Urinary bladder (tissue), 4 donors: Measurements from ENCODE around the gene COL4A3. TPM values are rescaled to one million over a fixed set of nuclear protein-coding genes. Genes with fewer than 3 reads are reported as not detected.

Source experiments
- DNase-seq: peaks from one replicate; pipeline ENCODE4 v3.0.0-alpha.2; 2015; ENCODE audit errors: extremely low spot score
- H3K27ac ChIP-seq: one replicate; pipeline ENCODE4 v1.5.1; 2013; ENCODE audit warnings: low read depth, mild to moderate bottlenecking, moderate library complexity
- H3K36me3 ChIP-seq: one replicate; pipeline ENCODE4 v1.6.1; 2013; ENCODE audit warnings: mild to moderate bottlenecking, moderate library complexity; ENCODE audit not compliant: insufficient read depth
- H3K4me1 ChIP-seq: one replicate; pipeline ENCODE4 v1.6.1; 2013; ENCODE audit warnings: mild to moderate bottlenecking, moderate library complexity; ENCODE audit not compliant: insufficient read depth
- H3K4me3 ChIP-seq: one replicate; pipeline ENCODE4 v1.5.1; 2013; ENCODE audit warnings: low read depth, low read length
- WGBS: extraction: QIAGEN DNeasy Blood & Tissue Kit; methylation state at CpG from one replicate; pipeline ENCODE4 v1.1.7; 2013; 5-methylcytosine and 5-hydroxymethylcytosine counted together
- polyA plus RNA-seq: library from polyadenylated mRNA; stranded (reverse); fragments of 200-250 nt; gene quantifications from one replicate; pipeline ENCODE4 v1.2.3, GENCODE V29; 2013
- total RNA-seq: library from RNA; depleted of rRNA; stranded (reverse); fragments of >200 nt; gene quantifications from one replicate; pipeline ENCODE4 v1.2.3, GENCODE V29; 2014
- donor health status: healthy with polysubstance abuse.
- donor health status: healthy.

The COL4A3 gene
- total and polyA plus RNA-seq, 2 donors, result 0.74 to 1.4 TPM

DNA sequence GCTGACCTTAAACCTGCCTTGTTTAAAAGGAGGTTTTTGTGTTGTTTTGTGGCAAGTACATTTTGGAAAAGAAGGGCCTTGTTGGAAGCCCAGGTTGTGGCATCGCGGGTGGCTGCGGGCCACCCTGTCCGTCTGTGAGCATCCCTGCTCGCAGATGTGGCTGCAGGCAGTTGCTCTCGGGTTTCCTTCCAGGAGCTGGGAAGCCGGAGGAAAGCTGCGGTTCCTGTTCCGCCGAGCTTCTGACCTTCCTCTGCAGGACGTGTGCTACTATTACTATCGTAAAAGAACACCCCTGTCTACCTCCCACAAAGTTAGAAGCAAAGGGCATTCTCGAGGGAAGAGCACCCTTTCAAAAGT lies 161.4 kb downstream of the COL4A3 start:
- WGBS, result under 1% methylated on average over 13 of the region's 13 CpGs
- Histone ChIP-seq H3K36me3 (no peaks in the 10 kb centered on the region), H3K27ac (no peak overlapping the region), H3K4me3 (peak overlapping the region; percentile 90), H3K4me1 (no peaks in the 10 kb centered on the region)
- DNase-seq, result no peak

- Histone ChIP-seq H3K4me3 (no peak overlapping the region), H3K27ac (no peak overlapping the region), H3K36me3 (no peaks in the 10 kb centered on the region), H3K4me1 (no peaks in the 10 kb centered on the region)
- no peak for DNase-seq
- WGBS, result 94% methylated on average over 6 of the region's 6 CpGs
Observed at GRCh38 chr2:227326783-227327182, 162.4 kb downstream of the COL4A3 start.

DNA sequence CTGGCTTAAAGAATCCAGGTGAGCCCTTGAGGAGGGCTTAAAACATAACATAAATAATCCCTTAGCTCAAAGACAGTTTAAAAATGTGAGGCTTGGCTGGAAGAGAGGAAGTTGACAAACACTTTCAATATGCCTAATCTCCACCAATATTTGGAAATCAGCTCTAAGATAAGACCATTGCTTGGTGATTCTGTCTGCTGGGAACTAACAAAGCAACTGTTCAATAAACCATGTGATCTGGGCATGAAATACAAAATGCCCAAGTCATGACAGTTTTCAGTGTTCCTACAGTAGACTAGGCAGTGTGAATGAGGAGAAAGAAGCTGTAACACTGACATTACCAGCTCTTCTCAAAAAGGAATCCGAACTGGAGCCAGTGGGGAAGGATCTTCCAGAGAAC lies 171.3 kb downstream of the COL4A3 start:
- no peaks in the 10 kb centered on the region for H3K4me1 ChIP-seq
- no peak overlapping the region for H3K4me3 ChIP-seq
- H3K36me3 ChIP-seq, result peaks cover 3% of the 10 kb centered on the region
- DNase-seq, result no peak
- 92% methylated on average over 1 of the region's 1 CpG for WGBS
- no peak overlapping the region for H3K27ac ChIP-seq

DNA sequence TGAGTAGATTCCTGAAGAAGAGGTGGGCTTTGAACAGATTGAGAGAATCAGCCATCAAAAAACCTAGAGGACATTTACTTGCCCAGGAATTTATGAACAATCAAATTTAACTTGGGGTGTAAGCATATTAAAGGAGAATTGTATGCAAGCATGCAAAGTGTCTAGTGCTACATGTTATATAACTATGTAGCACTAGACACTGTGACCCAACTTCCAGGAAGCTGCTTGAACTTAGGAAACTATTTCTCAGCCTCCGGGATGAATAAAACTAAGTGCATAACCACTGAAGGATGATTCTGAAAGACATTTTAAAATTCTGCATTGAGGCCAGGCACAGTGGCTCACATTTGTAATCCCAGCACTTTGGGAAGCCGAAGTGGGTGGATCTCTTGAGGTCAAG lies 173.0 kb downstream of the COL4A3 start:
- WGBS, result 95% methylated on average over 2 of the region's 2 CpGs
- peaks cover 3% of the 10 kb centered on the region for H3K36me3 ChIP-seq
- no peak overlapping the region for H3K4me3 ChIP-seq
- no peak overlapping the region for H3K27ac ChIP-seq
- H3K4me1 ChIP-seq, result no peaks in the 10 kb centered on the region
- no peak for DNase-seq

DNA sequence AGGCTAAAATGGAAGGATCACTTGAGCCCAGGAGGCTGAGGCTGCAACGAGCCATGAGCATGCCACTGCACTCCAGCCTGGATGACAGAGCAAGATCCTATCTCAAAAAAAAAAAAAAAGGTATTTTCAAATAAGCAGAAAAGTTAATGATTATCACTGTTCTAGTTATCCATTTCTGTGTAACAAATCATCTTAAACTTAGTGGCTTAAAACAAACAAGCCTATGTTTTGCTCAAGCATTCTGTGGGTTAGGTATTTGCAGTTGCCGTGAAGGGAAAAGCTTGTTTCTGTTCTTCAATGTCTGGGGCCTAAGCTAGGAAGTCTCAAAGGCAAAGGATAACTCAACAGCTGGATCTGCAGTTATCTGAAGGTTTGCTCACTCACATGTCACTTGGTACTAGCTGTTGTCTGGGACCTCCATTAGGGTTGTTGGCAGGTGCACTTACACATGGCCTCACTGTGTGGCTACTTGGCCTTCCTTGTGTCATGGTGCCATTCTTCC lies 174.7 kb downstream of the COL4A3 start:
- DNase-seq, result no peak
- Histone ChIP-seq H3K27ac (no peak overlapping the region), H3K4me1 (no peaks in the 10 kb centered on the region), H3K4me3 (no peak overlapping the region), H3K36me3 (peaks cover 1% of the 10 kb centered on the region)
- WGBS, result 91% methylated on average over 2 of the region's 2 CpGs

DNA sequence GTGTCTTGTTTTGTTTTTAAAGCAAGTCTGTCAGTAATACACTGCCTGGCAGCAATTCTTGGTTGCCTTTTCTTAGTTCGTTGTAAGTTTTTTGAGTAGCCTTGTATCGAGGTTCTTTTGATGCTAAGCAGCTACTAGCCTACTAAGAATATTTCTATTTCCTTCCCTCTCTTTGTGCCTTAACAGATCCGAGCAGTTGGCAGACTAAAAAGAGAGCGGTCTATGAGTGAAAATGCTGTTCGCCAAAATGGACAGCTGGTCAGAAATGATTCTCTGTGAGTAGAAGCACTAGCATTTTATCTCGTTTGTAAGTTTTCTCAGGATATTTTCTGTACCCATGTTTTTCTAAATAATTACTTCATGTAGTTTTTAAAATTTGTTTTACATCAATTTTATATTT lies 175.7 kb downstream of the COL4A3 start:
- Histone ChIP-seq H3K27ac (no peak overlapping the region), H3K36me3 (peaks cover 1% of the 10 kb centered on the region), H3K4me3 (no peak overlapping the region), H3K4me1 (no peaks in the 10 kb centered on the region)
- WGBS, result 74% methylated on average over 6 of the region's 6 CpGs
- DNase-seq, result no peak

DNA sequence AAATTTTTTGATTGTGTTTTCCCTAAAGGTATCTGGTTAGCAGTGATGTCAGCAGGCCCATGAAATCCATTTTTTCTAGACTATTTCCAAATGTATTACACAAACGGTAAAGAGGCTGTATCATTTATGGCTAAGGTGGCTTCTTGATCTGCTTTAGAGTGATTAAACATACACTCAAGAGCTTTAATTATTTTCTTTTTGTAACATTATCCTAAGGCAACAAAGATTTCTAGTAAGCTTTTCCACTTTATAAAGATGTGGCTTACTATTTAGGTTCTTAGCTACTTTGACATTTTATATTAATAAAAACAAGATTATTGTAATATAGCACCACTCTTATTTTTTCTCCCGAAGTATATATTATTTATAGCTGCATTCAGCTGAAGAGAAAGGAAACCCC lies 177.1 kb downstream of the COL4A3 start:
- no peak for DNase-seq
- H3K36me3 ChIP-seq, result no peaks in the 10 kb centered on the region
- no peak overlapping the region for H3K27ac ChIP-seq
- no peak overlapping the region for H3K4me3 ChIP-seq
- H3K4me1 ChIP-seq, result no peaks in the 10 kb centered on the region
- WGBS, result 83% methylated on average over 2 of the region's 2 CpGs

DNA sequence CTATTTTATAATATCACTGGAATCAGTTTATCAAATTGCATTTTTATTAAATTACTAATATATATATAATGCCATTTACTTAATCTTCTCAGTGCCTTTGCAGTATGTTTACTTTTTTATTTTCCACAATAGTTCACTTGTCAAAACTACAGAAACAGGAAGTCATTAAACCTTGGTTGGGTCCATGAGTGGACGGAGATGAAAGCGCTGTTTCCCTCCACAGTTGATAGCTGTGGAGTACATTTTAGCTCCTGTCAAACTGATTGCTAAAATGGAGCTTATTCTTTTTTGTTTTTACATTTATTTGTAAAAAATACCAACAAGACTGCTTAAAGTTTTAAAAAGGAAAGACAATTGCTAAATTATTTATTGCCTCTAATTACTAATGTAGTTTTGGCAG lies 179.8 kb downstream of the COL4A3 start:
- no peak overlapping the region for H3K4me3 ChIP-seq
- no peaks in the 10 kb centered on the region for H3K4me1 ChIP-seq
- no peak overlapping the region for H3K27ac ChIP-seq
- 88% methylated on average over 2 of the region's 2 CpGs for WGBS
- DNase-seq, result no peak
- H3K36me3 ChIP-seq, result no peaks in the 10 kb centered on the region

GRCh38 chr2:227347117-227347516 lies 182.7 kb downstream of the COL4A3 start:
- DNase-seq, result no peak
- 80% methylated on average over 7 of the region's 7 CpGs for WGBS
- no peaks in the 10 kb centered on the region for H3K36me3 ChIP-seq

DNA sequence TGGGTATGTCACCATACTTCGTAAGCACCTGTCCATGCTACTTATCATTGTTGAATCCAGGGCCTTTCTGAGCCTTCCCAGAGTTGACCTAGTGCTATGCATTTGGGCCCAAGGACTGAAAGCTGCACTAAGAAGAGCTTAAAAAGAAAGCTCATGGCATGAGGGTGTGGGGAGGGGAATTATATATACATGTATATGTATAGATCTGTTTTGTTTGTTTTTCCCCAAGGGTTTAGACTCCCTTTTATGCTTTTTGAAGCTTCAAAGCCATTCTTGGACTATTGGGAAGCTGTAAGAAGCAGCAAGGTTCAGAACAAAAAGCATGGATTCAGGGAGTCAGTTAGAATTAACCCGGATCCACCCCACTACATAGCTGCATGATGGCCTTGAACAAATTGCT lies 183.9 kb downstream of the COL4A3 start:
- Histone ChIP-seq H3K4me1 (no peaks in the 10 kb centered on the region), H3K4me3 (no peak overlapping the region), H3K27ac (no peak overlapping the region), H3K36me3 (no peaks in the 10 kb centered on the region)
- no peak for DNase-seq
- 98% methylated on average over 2 of the region's 2 CpGs for WGBS

More at GRCh38 chr2:227347117-227347516, 182.7 kb downstream of the COL4A3 start:
- H3K4me3 ChIP-seq, result no peak overlapping the region
- H3K27ac ChIP-seq, result no peak overlapping the region
- no peaks in the 10 kb centered on the region for H3K4me1 ChIP-seq

- Histone ChIP-seq H3K27ac (no peak overlapping the region), H3K4me1 (no peaks in the 10 kb centered on the region), H3K36me3 (no peaks in the 10 kb centered on the region), H3K4me3 (no peak overlapping the region)
- DNase-seq, result no peak
- WGBS, result 76% methylated on average over 7 of the region's 7 CpGs
Observed at GRCh38 chr2:227349989-227350612, 185.7 kb downstream of the COL4A3 start.

- Histone ChIP-seq H3K4me3 (no peak overlapping the region), H3K36me3 (peaks cover 6% of the 10 kb centered on the region), H3K4me1 (no peaks in the 10 kb centered on the region), H3K27ac (no peak overlapping the region)
- no peak for DNase-seq
- 77% methylated on average over 4 of the region's 4 CpGs for WGBS
Observed at GRCh38 chr2:227351639-227352038, 187.2 kb downstream of the COL4A3 start.

DNA sequence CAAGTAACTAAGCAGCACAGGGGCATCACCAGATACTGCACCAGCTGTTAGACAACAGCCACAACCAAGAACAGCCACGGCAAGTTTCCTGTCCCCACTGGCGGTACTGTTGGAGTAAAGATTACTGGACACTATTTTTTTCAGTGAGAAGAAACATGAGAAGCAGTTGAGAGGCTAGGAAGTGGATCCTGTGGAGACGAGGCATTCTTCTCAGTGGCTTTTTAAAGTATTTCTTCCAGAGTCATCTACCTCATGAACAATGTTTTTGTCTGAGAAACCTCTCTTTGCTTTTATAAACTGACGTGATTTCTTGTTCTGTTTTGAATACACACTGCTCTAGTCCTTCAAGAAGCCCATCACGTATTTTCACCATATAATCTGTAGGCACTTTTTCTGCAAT lies 195.9 kb downstream of the COL4A3 start:
- Histone ChIP-seq H3K36me3 (peaks cover 8% of the 10 kb centered on the region), H3K4me1 (no peaks in the 10 kb centered on the region), H3K4me3 (no peak overlapping the region), H3K27ac (no peak overlapping the region)
- no peak for DNase-seq
- 67% methylated on average over 5 of the region's 5 CpGs for WGBS

- 94% methylated on average over 6 of the region's 6 CpGs for WGBS
- Histone ChIP-seq H3K4me3 (no peak overlapping the region), H3K36me3 (no peaks in the 10 kb centered on the region), H3K4me1 (no peaks in the 10 kb centered on the region), H3K27ac (no peak overlapping the region)
- no peak for DNase-seq
Observed at GRCh38 chr2:227363756-227364155, 199.3 kb downstream of the COL4A3 start.
